ENCODE measurements around the gene BIK.

BIK gene

GRCh38 chr22:43109511-43109910 is 1.0 kb upstream of the BIK start:
- H3K4me1 ChIP-seq (ENCODE audit: control insufficient read depth in 2 of 2, insufficient read depth in 1 of 2, low read depth in 1 of 2, low read length in 2 of 2): peaks cover 7 to 11% of the 10 kb centered on the region in 2 donors
- H3K18ac ChIP-seq (ENCODE audit: low read length): no peak overlapping the region
- no peaks in the 10 kb centered on the region for H3K9me3 ChIP-seq (replicated peaks in 1 of 2; ENCODE audit: control insufficient read depth in 2 of 2, insufficient read depth in 1 of 2, low read depth in 1 of 2, low read length in 2 of 2)
- no peak overlapping the region for H4K91ac ChIP-seq (ENCODE audit: low read depth, low read length, poor library complexity)
- H3K4me3 ChIP-seq (ENCODE audit: low read length in 2 of 2): no peak overlapping the region
- no peak for DNase-seq (ENCODE audit: low spot score)
- H2BK120ac ChIP-seq (ENCODE audit: low read depth, low read length): no peak overlapping the region
- no peak overlapping the region for H3K23ac ChIP-seq (ENCODE audit: low read depth, low read length, poor library complexity)
- no peak overlapping the region for H3K9ac ChIP-seq (ENCODE audit: low read depth, low read length, poor library complexity)
- no peaks in the 10 kb centered on the region for H3K36me3 ChIP-seq (replicated peaks in 1 of 2; ENCODE audit: control insufficient read depth in 2 of 2, insufficient read depth in 2 of 2, low read length in 2 of 2)
- no peak overlapping the region for H3K4ac ChIP-seq (ENCODE audit: low read length)
- H2AFZ ChIP-seq (ENCODE audit: low read length): no peak overlapping the region
- no peak overlapping the region for H2BK12ac ChIP-seq (ENCODE audit: low read length)
- H3K27ac ChIP-seq (replicated peaks; ENCODE audit: low read length): no peak overlapping the region
- H3K79me1 ChIP-seq (ENCODE audit: low read depth, low read length): no peaks in the 10 kb centered on the region
- H3K27me3 ChIP-seq (ENCODE audit: control insufficient read depth in 3 of 3, insufficient read depth in 3 of 3, low read depth in 1 of 3, low read length in 3 of 3): peaks cover 12 to 43% (median 37%) of the 10 kb centered on the region in 3 experiments
- H4K8ac ChIP-seq (ENCODE audit: low read depth, low read length): no peak overlapping the region
- no peak overlapping the region for H2AK5ac ChIP-seq (ENCODE audit: low read depth, low read length)
- no CpG with 5 or more reads among the region's 5 CpGs for WGBS, 2 donors (ENCODE audit: extremely low coverage in 2 of 2, insufficient read length in 2 of 2, insufficient replicate concordance in 1 of 2)
- H2BK15ac ChIP-seq (ENCODE audit: low read length): no peak overlapping the region
- H3K14ac ChIP-seq (ENCODE audit: low read length): no peak overlapping the region
- H3K4me2 ChIP-seq (ENCODE audit: insufficient read depth, low read length, poor library complexity, severe bottlenecking): no peak overlapping the region
- no peak overlapping the region for H2BK5ac ChIP-seq (ENCODE audit: low read length)

- peak overlapping the region; percentile 42 to 74 for H3K4me3 ChIP-seq (ENCODE audit: low read length in 2 of 2)
- H3K27me3 ChIP-seq (ENCODE audit: control insufficient read depth in 3 of 3, insufficient read depth in 3 of 3, low read depth in 1 of 3, low read length in 3 of 3): peaks cover 12 to 46% (median 40%) of the 10 kb centered on the region in 3 experiments
Measured at GRCh38 chr22:43109921-43110443, 568 bp upstream of the BIK start.

GRCh38 chr22:43110927-43111623 is 525 bp downstream of the BIK start:
- Histone ChIP-seq H4K91ac (ENCODE audit: low read depth, low read length, poor library complexity) (peak overlapping the region; percentile 12), H3K9me3 (replicated peaks in 1 of 2; ENCODE audit: control insufficient read depth in 2 of 2, insufficient read depth in 1 of 2, low read depth in 1 of 2, low read length in 2 of 2) (peaks cover 0 to 3% of the 10 kb centered on the region in 2 donors), H3K23ac (ENCODE audit: low read depth, low read length, poor library complexity) (peak overlapping the region; percentile 97), H2AFZ (ENCODE audit: low read length) (peak overlapping the region; percentile 90), H3K27me3 (ENCODE audit: control insufficient read depth in 3 of 3, insufficient read depth in 3 of 3, low read depth in 1 of 3, low read length in 3 of 3) (peaks cover 12 to 46% (median 40%) of the 10 kb centered on the region in 3 experiments), H2BK15ac (ENCODE audit: low read length) (peak overlapping the region; percentile 49), H3K9ac (ENCODE audit: low read depth, low read length, poor library complexity) (peak overlapping the region; percentile 72), H3K18ac (ENCODE audit: low read length) (peak overlapping the region; percentile 85), H3K36me3 (replicated peaks in 1 of 2; ENCODE audit: control insufficient read depth in 2 of 2, insufficient read depth in 2 of 2, low read length in 2 of 2) (no peaks in the 10 kb centered on the region), H3K4me2 (ENCODE audit: insufficient read depth, low read length, poor library complexity, severe bottlenecking) (peak overlapping the region; percentile 93), H2BK5ac (ENCODE audit: low read length) (no peak overlapping the region), H2BK12ac (ENCODE audit: low read length) (peak overlapping the region; percentile 30), H3K4me3 (ENCODE audit: low read length in 2 of 2) (peak overlapping the region; percentile 42 to 83), H2AK5ac (ENCODE audit: low read depth, low read length) (peak overlapping the region; percentile 59), H3K27ac (replicated peaks; ENCODE audit: low read length) (no peak overlapping the region), H4K8ac (ENCODE audit: low read depth, low read length) (no peak overlapping the region), H3K79me1 (ENCODE audit: low read depth, low read length) (no peaks in the 10 kb centered on the region), H3K4me1 (ENCODE audit: control insufficient read depth in 2 of 2, insufficient read depth in 1 of 2, low read depth in 1 of 2, low read length in 2 of 2) (peaks cover 7 to 11% of the 10 kb centered on the region in 2 donors), H3K4ac (ENCODE audit: low read length) (no peak overlapping the region), H2BK120ac (ENCODE audit: low read depth, low read length) (peak overlapping the region; percentile 61), H3K14ac (ENCODE audit: low read length) (peak overlapping the region; percentile 56)
- no peak for DNase-seq (ENCODE audit: low spot score)
- no CpG with 5 or more reads among the region's 86 CpGs for WGBS, 2 donors (ENCODE audit: extremely low coverage in 2 of 2, insufficient read length in 2 of 2, insufficient replicate concordance in 1 of 2)

More at GRCh38 chr22:43109921-43110443, 568 bp upstream of the BIK start:
- Histone ChIP-seq H4K91ac (ENCODE audit: low read depth, low read length, poor library complexity) (no peak overlapping the region), H2BK12ac (ENCODE audit: low read length) (no peak overlapping the region), H2BK120ac (ENCODE audit: low read depth, low read length) (no peak overlapping the region), H3K36me3 (replicated peaks in 1 of 2; ENCODE audit: control insufficient read depth in 2 of 2, insufficient read depth in 2 of 2, low read length in 2 of 2) (no peaks in the 10 kb centered on the region), H3K14ac (ENCODE audit: low read length) (peak overlapping the region; percentile 85), H2BK15ac (ENCODE audit: low read length) (no peak overlapping the region), H3K18ac (ENCODE audit: low read length) (peak overlapping the region; percentile 90), H3K9me3 (replicated peaks in 1 of 2; ENCODE audit: control insufficient read depth in 2 of 2, insufficient read depth in 1 of 2, low read depth in 1 of 2, low read length in 2 of 2) (peaks cover 0 to 3% of the 10 kb centered on the region in 2 donors), H3K23ac (ENCODE audit: low read depth, low read length, poor library complexity) (no peak overlapping the region), H3K4me1 (ENCODE audit: control insufficient read depth in 2 of 2, insufficient read depth in 1 of 2, low read depth in 1 of 2, low read length in 2 of 2) (peaks cover 7 to 11% of the 10 kb centered on the region in 2 donors), H2AK5ac (ENCODE audit: low read depth, low read length) (no peak overlapping the region), H4K8ac (ENCODE audit: low read depth, low read length) (no peak overlapping the region), H3K79me1 (ENCODE audit: low read depth, low read length) (no peaks in the 10 kb centered on the region), H3K27ac (replicated peaks; ENCODE audit: low read length) (no peak overlapping the region), H3K4me2 (ENCODE audit: insufficient read depth, low read length, poor library complexity, severe bottlenecking) (peak overlapping the region; percentile 93), H2AFZ (ENCODE audit: low read length) (peak overlapping the region; percentile 90), H3K4ac (ENCODE audit: low read length) (no peak overlapping the region), H2BK5ac (ENCODE audit: low read length) (no peak overlapping the region), H3K9ac (ENCODE audit: low read depth, low read length, poor library complexity) (no peak overlapping the region)
- DNase-seq (ENCODE audit: low spot score): no peak
- no CpG with 5 or more reads among the region's 32 CpGs for WGBS, 2 donors (ENCODE audit: extremely low coverage in 2 of 2, insufficient read length in 2 of 2, insufficient replicate concordance in 1 of 2)

GRCh38 chr22:43113526-43114251 is 3.1 kb downstream of the BIK start:
- Histone ChIP-seq H3K4me2 (ENCODE audit: insufficient read depth, low read length, poor library complexity, severe bottlenecking) (no peak overlapping the region), H2BK5ac (ENCODE audit: low read length) (no peak overlapping the region), H3K4ac (ENCODE audit: low read length) (no peak overlapping the region), H3K36me3 (replicated peaks in 1 of 2; ENCODE audit: control insufficient read depth in 2 of 2, insufficient read depth in 2 of 2, low read length in 2 of 2) (no peaks in the 10 kb centered on the region), H3K18ac (ENCODE audit: low read length) (no peak overlapping the region), H3K9me3 (replicated peaks in 1 of 2; ENCODE audit: control insufficient read depth in 2 of 2, insufficient read depth in 1 of 2, low read depth in 1 of 2, low read length in 2 of 2) (peaks cover 0 to 3% of the 10 kb centered on the region in 2 donors), H3K27ac (replicated peaks; ENCODE audit: low read length) (no peak overlapping the region), H2AFZ (ENCODE audit: low read length) (peak overlapping the region; percentile 14), H4K91ac (ENCODE audit: low read depth, low read length, poor library complexity) (no peak overlapping the region), H3K14ac (ENCODE audit: low read length) (no peak overlapping the region), H2BK15ac (ENCODE audit: low read length) (no peak overlapping the region), H4K8ac (ENCODE audit: low read depth, low read length) (no peak overlapping the region), H2BK120ac (ENCODE audit: low read depth, low read length) (no peak overlapping the region), H3K27me3 (ENCODE audit: control insufficient read depth in 3 of 3, insufficient read depth in 3 of 3, low read depth in 1 of 3, low read length in 3 of 3) (peaks cover 12 to 44% (median 40%) of the 10 kb centered on the region in 3 experiments), H3K4me1 (ENCODE audit: control insufficient read depth in 2 of 2, insufficient read depth in 1 of 2, low read depth in 1 of 2, low read length in 2 of 2) (peaks cover 11 to 18% of the 10 kb centered on the region in 2 donors), H2AK5ac (ENCODE audit: low read depth, low read length) (no peak overlapping the region), H2BK12ac (ENCODE audit: low read length) (no peak overlapping the region), H3K4me3 (ENCODE audit: low read length in 2 of 2) (no peak overlapping the region), H3K23ac (ENCODE audit: low read depth, low read length, poor library complexity) (no peak overlapping the region), H3K9ac (ENCODE audit: low read depth, low read length, poor library complexity) (no peak overlapping the region), H3K79me1 (ENCODE audit: low read depth, low read length) (no peaks in the 10 kb centered on the region)
- DNase-seq (ENCODE audit: low spot score): no peak
- no CpG with 5 or more reads among the region's 13 CpGs for WGBS, 2 donors (ENCODE audit: extremely low coverage in 2 of 2, insufficient read length in 2 of 2, insufficient replicate concordance in 1 of 2)

Measured in neuronal stem cell (in vitro differentiated cells).